GM19239 (cell line): ENCODE results near the gene PRAMEF20.
"Not testable (repeated sequence)": the region's sequence is repeated elsewhere in the genome, so short reads cannot be mapped to it uniquely, and the experiment has no call there.

Experiments
- DNase-seq: peaks from one replicate; pipeline ENCODE4 v3.0.0; 2011; ENCODE audit warnings: low spot score; ENCODE audit not compliant: insufficient read length
- FAIRE-seq: peaks from 2 replicates; lab custom pipeline; 2011; peaks lifted over from hg19 to GRCh38; lab: Jason Lieb, UNC

PRAMEF20 gene

GRCh38 chr1:13410150-13410549 is at the start of gene PRAMEF20:
Gene PRAMEF20 (plus strand): TSS chr1:13410450. CDS start chr1:13416355, 5,905 bp downstream.
- DNase-seq, FAIRE-seq: not testable (repeated sequence)

- DNase-seq, FAIRE-seq: not testable (repeated sequence)
These were observed 47.9 kb upstream of the PRAMEF20 start for GRCh38 chr1:13362364-13362763.

GRCh38 chr1:13364928-13365327 is 45.3 kb upstream of the PRAMEF20 start:
- FAIRE-seq: not testable (repeated sequence)

GRCh38 chr1:13366536-13366935 is 43.7 kb upstream of the PRAMEF20 start:
- FAIRE-seq, DNase-seq: not testable (repeated sequence)

More at GRCh38 chr1:13364928-13365327, 45.3 kb upstream of the PRAMEF20 start:
- DNase-seq: not testable (repeated sequence)

- not testable (repeated sequence) for DNase-seq, FAIRE-seq
These were observed 41.7 kb upstream of the PRAMEF20 start for GRCh38 chr1:13368544-13368943.

- DNase-seq, FAIRE-seq: not testable (repeated sequence)
These were observed 31.3 kb upstream of the PRAMEF20 start for GRCh38 chr1:13378983-13379382.

- DNase-seq, FAIRE-seq: not testable (repeated sequence)
These were observed 29.9 kb upstream of the PRAMEF20 start for GRCh38 chr1:13380380-13380779.

GRCh38 chr1:13389332-13389731 is 20.9 kb upstream of the PRAMEF20 start, which contains the start of gene PRAMEF17:
Gene PRAMEF17 (plus strand): TSS chr1:13389632. CDS start chr1:13389658, 26 bp downstream.
- DNase-seq, FAIRE-seq: not testable (repeated sequence)

- FAIRE-seq, DNase-seq: not testable (repeated sequence)
These were observed 17.2 kb upstream of the PRAMEF20 start for GRCh38 chr1:13393004-13393403.

GRCh38 chr1:13394761-13395160 is 15.5 kb upstream of the PRAMEF20 start:
- FAIRE-seq, DNase-seq: not testable (repeated sequence)

GRCh38 chr1:13395311-13395710 is 14.9 kb upstream of the PRAMEF20 start:
- DNase-seq, FAIRE-seq: not testable (repeated sequence)

- FAIRE-seq (no peak), DNase-seq (no peak)
These were observed 2.4 kb upstream of the PRAMEF20 start for GRCh38 chr1:13407811-13408210.

- DNase-seq (no peak), FAIRE-seq (no peak)
These were observed 20.2 kb downstream of the PRAMEF20 start for GRCh38 chr1:13430495-13430894.

GRCh38 chr1:13432251-13432650 is 22.0 kb downstream of the PRAMEF20 start:
- FAIRE-seq (no peak), DNase-seq (no peak)

- FAIRE-seq, DNase-seq: not testable (repeated sequence)
These were observed 23.6 kb downstream of the PRAMEF20 start for GRCh38 chr1:13433694-13434358.

GRCh38 chr1:13435458-13435857 is 25.2 kb downstream of the PRAMEF20 start:
- FAIRE-seq: no peak
- DNase-seq: no peak

- FAIRE-seq: not testable (repeated sequence)
These were observed 29.0 kb downstream of the PRAMEF20 start for GRCh38 chr1:13439104-13439783.

GRCh38 chr1:13443335-13443979 is 33.2 kb downstream of the PRAMEF20 start:
- no peak for FAIRE-seq
- DNase-seq: no peak

More at GRCh38 chr1:13439104-13439783, 29.0 kb downstream of the PRAMEF20 start:
- not testable (repeated sequence) for DNase-seq

GRCh38 chr1:13450204-13450603 is 40.0 kb downstream of the PRAMEF20 start:
- FAIRE-seq (no peak), DNase-seq (no peak)

GRCh38 chr1:13451399-13451965 is 41.2 kb downstream of the PRAMEF20 start:
- no peak for DNase-seq
- FAIRE-seq: no peak
